ENCODE measurements around the gene CCDC69.
A peak's percentile ranks its signal among the peaks of the same experiment; 100 is the strongest.
"Not testable (repeated sequence)": the region's sequence is repeated elsewhere in the genome, so short reads cannot be mapped to it uniquely, and the experiment has no call there.

Gene CCDC69

GRCh38 chr5:151199581-151200185 lies 24.2 kb downstream of the CCDC69 start:
- peaks cover 57% of the 10 kb centered on the region for H3K4me1 ChIP-seq (ENCODE audit: insufficient read depth, low read length, severe bottlenecking)
- no peaks in the 10 kb centered on the region for H3F3A ChIP-seq (ENCODE audit: insufficient read depth, low read length)
- no peak overlapping the region for H3K9ac ChIP-seq (ENCODE audit: low read length)
- TF ChIP-seq CTCF (IDR thresholded peaks at IDR 0.05; ENCODE audit: low read length) (no peak), EZH2 (IDR thresholded peaks at IDR 0.05; ENCODE audit: borderline replicate concordance, low read length) (no peak)
- no peaks in the 10 kb centered on the region for H3K27me3 ChIP-seq (ENCODE audit: insufficient read depth, low read length)
- no peaks in the 10 kb centered on the region for H3K9me2 ChIP-seq (ENCODE audit: low read depth, low read length)
- no peaks in the 10 kb centered on the region for H3K9me3 ChIP-seq (ENCODE audit: low read length)
- no peak overlapping the region for H3K4me3 ChIP-seq (ENCODE audit: low read depth, low read length, poor library complexity, severe bottlenecking)
- 0 out of 2 replicates have a peak, but pooled peaks cover 3% of the 10 kb centered on the region for H3K79me2 ChIP-seq (ENCODE audit: insufficient read depth, low read length)
- no peak overlapping the region for H3K4me2 ChIP-seq (ENCODE audit: low read length)
- peak overlapping the region; percentile 94 for H3K27ac ChIP-seq (ENCODE audit: low read depth, low read length, poor library complexity, severe bottlenecking)
- H2AFZ ChIP-seq (ENCODE audit: low read length): no peak overlapping the region
- H3K36me3 ChIP-seq (ENCODE audit: insufficient read depth, low read length): peaks cover 86% of the 10 kb centered on the region
- no peaks in the 10 kb centered on the region for H4K20me1 ChIP-seq (ENCODE audit: insufficient read depth, low read length)

GRCh38 chr5:151198861-151199260 lies 25.0 kb downstream of the CCDC69 start:
- no peak overlapping the region for H2AFZ ChIP-seq (ENCODE audit: low read length)
- H3K36me3 ChIP-seq (ENCODE audit: insufficient read depth, low read length): peaks cover 87% of the 10 kb centered on the region
- no peak overlapping the region for H3K9ac ChIP-seq (ENCODE audit: low read length)
- no peaks in the 10 kb centered on the region for H4K20me1 ChIP-seq (ENCODE audit: insufficient read depth, low read length)
- H3K4me1 ChIP-seq (ENCODE audit: insufficient read depth, low read length, severe bottlenecking): peaks cover 51% of the 10 kb centered on the region
- H3K4me3 ChIP-seq (ENCODE audit: low read depth, low read length, poor library complexity, severe bottlenecking): no peak overlapping the region
- peak overlapping the region; percentile 94 for H3K27ac ChIP-seq (ENCODE audit: low read depth, low read length, poor library complexity, severe bottlenecking)
- H3K27me3 ChIP-seq (ENCODE audit: insufficient read depth, low read length): no peaks in the 10 kb centered on the region
- no peaks in the 10 kb centered on the region for H3F3A ChIP-seq (ENCODE audit: insufficient read depth, low read length)
- H3K79me2 ChIP-seq (ENCODE audit: insufficient read depth, low read length): no peaks in the 10 kb centered on the region
- no peak overlapping the region for H3K4me2 ChIP-seq (ENCODE audit: low read length)
- H3K9me3 ChIP-seq (ENCODE audit: low read length): no peaks in the 10 kb centered on the region
- no peak for TF ChIP-seq CTCF (IDR thresholded peaks at IDR 0.05; ENCODE audit: low read length)
- no peak for TF ChIP-seq EZH2 (IDR thresholded peaks at IDR 0.05; ENCODE audit: borderline replicate concordance, low read length)
- no peaks in the 10 kb centered on the region for H3K9me2 ChIP-seq (ENCODE audit: low read depth, low read length)

GRCh38 chr5:151197291-151197600 lies 26.6 kb downstream of the CCDC69 start:
- H3K9me3 ChIP-seq (ENCODE audit: low read length); H3K27me3 ChIP-seq (ENCODE audit: insufficient read depth, low read length); H2AFZ ChIP-seq (ENCODE audit: low read length); H3K79me2 ChIP-seq (ENCODE audit: insufficient read depth, low read length); H3K9me2 ChIP-seq (ENCODE audit: low read depth, low read length); H3F3A ChIP-seq (ENCODE audit: insufficient read depth, low read length); H3K4me3 ChIP-seq (ENCODE audit: low read depth, low read length, poor library complexity, severe bottlenecking); H4K20me1 ChIP-seq (ENCODE audit: insufficient read depth, low read length): not testable (repeated sequence)
- H3K9ac ChIP-seq (ENCODE audit: low read length): peak overlapping the region; percentile 25
- H3K27ac ChIP-seq (ENCODE audit: low read depth, low read length, poor library complexity, severe bottlenecking): peak overlapping the region; percentile 94
- H3K36me3 ChIP-seq (ENCODE audit: insufficient read depth, low read length): peaks cover 92% of the 10 kb centered on the region
- peaks cover 41% of the 10 kb centered on the region for H3K4me1 ChIP-seq (ENCODE audit: insufficient read depth, low read length, severe bottlenecking)
- H3K4me2 ChIP-seq (ENCODE audit: low read length): peak overlapping the region; percentile 34

Measured in OCI-LY1 (cell line).